B cell (primary cell): ENCODE measurements around the gene LRBA. TPM values are rescaled to one million over a fixed set of nuclear protein-coding genes. Genes with fewer than 3 reads are reported as not detected.

Source experiments
- ATAC-seq: fragments of 200-7000 bp; cut with Tn5 transposase; one replicate; pipeline ENCODE4 v1.10.0; 2021; ENCODE audit warnings: low read depth, mild to moderate bottlenecking, moderate number of reproducible peaks, moderate library complexity
- CTCF ChIA-PET: fragments of 350-600 bp; sonication (Branson Sonifier 250); formaldehyde crosslinking; loops from one replicate; lab custom pipeline; 2021; ENCODE audit warnings: antibody characterized with exemption, inconsistent platforms; lab: Charles Lee
- POLR2A ChIA-PET: fragments of 350-600 bp; sonication (Branson Sonifier 250); formaldehyde crosslinking; loops from one replicate; lab custom pipeline; 2021; ENCODE audit warnings: antibody characterized with exemption; lab: Charles Lee
- DNase-seq: peaks from one replicate; pipeline ENCODE4 v3.0.0; 2013
- H2AFZ ChIP-seq: 2 replicates; pipeline ENCODE4 v1.6.1; 2012; ENCODE audit warnings: mild to moderate bottlenecking, low read depth, low read length; ENCODE audit not compliant: insufficient read depth, poor library complexity, severe bottlenecking
- H3K27ac ChIP-seq, 2 donors: 1 replicate in 1 of 2; 2 replicates in 1 of 2; pipeline ENCODE4 v1.5.1; 2012 to 2013; ENCODE audit warnings: low read length in 2 of 2, mild to moderate bottlenecking in 2 of 2, moderate library complexity in 1 of 2
- H3K27me3 ChIP-seq, 4 experiments: fragments of 200-600 bp in 1 of 4; sonication (generic) in 1 of 4; replicated peaks in 1 of 4; 1 replicate in 2 of 4; 2 replicates in 2 of 4; pipeline versions ENCODE4 v1.6.1 to v1.7.0; 2013 to 2016; ENCODE audit warnings: low read length in 3 of 4, mild to moderate bottlenecking in 2 of 4, mixed read lengths in 1 of 4, moderate library complexity in 1 of 4; ENCODE audit not compliant: insufficient read depth in 4 of 4, control insufficient read depth in 3 of 4; ENCODE audit errors: control extremely low read depth in 1 of 4
- H3K36me3 ChIP-seq, 2 experiments: replicated peaks in 1 of 2; 1 replicate in 1 of 2; 2 replicates in 1 of 2; pipeline versions ENCODE4 v1.6.1 to v1.7.1; 2013; ENCODE audit warnings: low read length in 1 of 2; ENCODE audit not compliant: insufficient read depth in 2 of 2, control insufficient read depth in 1 of 2; ENCODE audit errors: control extremely low read depth in 1 of 2, extremely low read depth in 1 of 2
- H3K4me1 ChIP-seq, 2 donors: fragments of 200-600 bp in 1 of 2; sonication (generic) in 1 of 2; 1 replicate in 1 of 2; 2 replicates in 1 of 2; pipeline versions ENCODE4 v1.5.1 to v1.6.1; 2013 to 2017; ENCODE audit warnings: low read length in 2 of 2; ENCODE audit not compliant: control insufficient read depth in 2 of 2, insufficient read depth in 2 of 2
- H3K4me2 ChIP-seq: replicated peaks from 2 replicates; pipeline ENCODE3; 2012; ENCODE audit warnings: mild to moderate bottlenecking, low read depth, low read length; ENCODE audit not compliant: poor library complexity, severe bottlenecking
- H3K4me3 ChIP-seq, 5 experiments: fragments of 200-600 bp in 1 of 5; sonication (generic) in 1 of 5; 1 replicate in 3 of 5; 2 replicates in 2 of 5; pipeline versions ENCODE4 v1.5.1 to v1.7.0; 2011 to 2016; ENCODE audit warnings: low read length in 4 of 5, mild to moderate bottlenecking in 4 of 5, low read depth in 2 of 5, control low read depth in 1 of 5, moderate library complexity in 1 of 5; ENCODE audit not compliant: insufficient read depth in 1 of 5; ENCODE audit errors: control extremely low read depth in 1 of 5, extremely low read depth in 1 of 5
- H3K79me2 ChIP-seq: fragments of 200-600 bp; sonication (generic); one replicate; pipeline ENCODE4 v1.6.0; 2016; ENCODE audit warnings: low read length; ENCODE audit not compliant: control insufficient read depth, insufficient read depth
- H3K9ac ChIP-seq: fragments of 200-600 bp; sonication (generic); 2 replicates; pipeline ENCODE4 v1.6.1; 2017; ENCODE audit warnings: mild to moderate bottlenecking, low read length, moderate library complexity
- H3K9me3 ChIP-seq, 3 donors: one replicate each; pipeline versions ENCODE4 v1.6.1 to v1.7.1; 2013; ENCODE audit warnings: low read length in 2 of 3; ENCODE audit not compliant: control insufficient read depth in 2 of 3, insufficient read depth in 1 of 3; ENCODE audit errors: control extremely low read depth in 1 of 3
- H4K20me1 ChIP-seq: 2 replicates; pipeline ENCODE4 v1.6.0; 2012; ENCODE audit warnings: mild to moderate bottlenecking, low read length; ENCODE audit not compliant: insufficient read depth, control insufficient read depth, poor library complexity, severe bottlenecking
- H3K27ac Mint-ChIP-seq: one replicate; pipeline ENCODE4 v1.8.0; 2021; ENCODE audit warnings: mixed read lengths
- H3K27me3 Mint-ChIP-seq: one replicate; pipeline ENCODE4 v1.8.0; 2021; ENCODE audit warnings: mixed read lengths
- H3K4me1 Mint-ChIP-seq: one replicate; pipeline ENCODE4 v1.8.0; 2021; ENCODE audit warnings: mixed read lengths
- H3K4me3 Mint-ChIP-seq: one replicate; pipeline ENCODE4 v1.8.0; 2021; ENCODE audit warnings: mixed read lengths
- H3K9me3 Mint-ChIP-seq: one replicate; pipeline ENCODE4 v1.8.0; 2022; ENCODE audit warnings: mixed read lengths; ENCODE audit not compliant: insufficient read depth
- EZH2 ChIP-seq: IDR thresholded peaks from 2 replicates; pipeline ENCODE4 v1.6.1; 2012; ENCODE audit warnings: borderline replicate concordance, low read depth, mild to moderate bottlenecking, moderate library complexity, low read length; ENCODE audit not compliant: insufficient read depth, poor library complexity, severe bottlenecking
- WGBS: methylation state at CpG from one replicate; pipeline ENCODE4 v1.1.5; 2013; ENCODE audit warnings: missing lambda C conversion rate; ENCODE audit not compliant: insufficient coverage; 5-methylcytosine and 5-hydroxymethylcytosine counted together
- intact Hi-C: fragments of 100-400 bp; cut with micrococcal nuclease; formaldehyde crosslinking; loops from one replicate; pipeline ENCODE4 v1.10.0; 2022
- polyA plus RNA-seq: library from polyadenylated mRNA; depleted of rRNA; stranded (reverse); fragments of >200 nt; gene quantifications from 2 replicates; pipeline ENCODE4 v1.2.3, GENCODE V29; 2012
- total RNA-seq, 2 donors: library from RNA; stranded (reverse); fragments of 120-200 nt in 1 of 2; gene quantifications; 1 replicate in 1 of 2; 2 replicates in 1 of 2; pipeline versions ENCODE4 v1.2.3 to v1.2.4, GENCODE V29; 2013 to 2022
- TF ChIP-seq, protein P1 (sequence below): fragments of 200-600 bp; IDR thresholded peaks from one replicate; pipeline ENCODE4 v1.8.0; 2022; ENCODE audit warnings: antibody characterized with exemption, mild to moderate bottlenecking

The LRBA gene
- total and polyA plus RNA-seq, 2 donors (not counting 1 experiment from before 2014, with no cell fraction given) = 17.5 to 86.7 TPM

DNA sequence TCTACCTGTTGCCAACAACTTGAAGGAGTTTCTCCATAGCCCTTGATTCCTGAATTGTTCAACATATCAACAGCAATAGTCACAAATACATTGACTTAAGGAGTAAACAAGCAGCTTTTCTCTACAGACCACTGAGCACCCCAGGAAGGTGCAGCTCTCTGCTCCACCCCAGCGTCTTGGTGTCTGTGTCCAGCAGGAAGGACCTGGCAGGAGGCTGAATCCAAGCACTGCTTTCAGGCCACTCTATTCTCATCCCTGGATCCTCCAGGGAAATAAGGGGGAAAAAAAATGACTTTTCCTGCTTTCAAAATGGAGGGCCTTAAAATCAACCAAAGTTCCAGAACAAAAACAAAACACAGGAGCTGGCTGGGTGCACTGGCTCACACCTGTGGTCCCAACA lies 593.5 kb downstream of the LRBA start:
- H3K9ac ChIP-seq = no peak overlapping the region
- H3K27me3 Mint-ChIP-seq = no peaks in the 10 kb centered on the region
- 88% methylated on average over 1 of the region's 1 CpG for WGBS
- H3K9me3 ChIP-seq = no peaks in the 10 kb centered on the region
- H3K4me1 ChIP-seq = no peaks in the 10 kb centered on the region
- TF ChIP-seq, protein P1, sequence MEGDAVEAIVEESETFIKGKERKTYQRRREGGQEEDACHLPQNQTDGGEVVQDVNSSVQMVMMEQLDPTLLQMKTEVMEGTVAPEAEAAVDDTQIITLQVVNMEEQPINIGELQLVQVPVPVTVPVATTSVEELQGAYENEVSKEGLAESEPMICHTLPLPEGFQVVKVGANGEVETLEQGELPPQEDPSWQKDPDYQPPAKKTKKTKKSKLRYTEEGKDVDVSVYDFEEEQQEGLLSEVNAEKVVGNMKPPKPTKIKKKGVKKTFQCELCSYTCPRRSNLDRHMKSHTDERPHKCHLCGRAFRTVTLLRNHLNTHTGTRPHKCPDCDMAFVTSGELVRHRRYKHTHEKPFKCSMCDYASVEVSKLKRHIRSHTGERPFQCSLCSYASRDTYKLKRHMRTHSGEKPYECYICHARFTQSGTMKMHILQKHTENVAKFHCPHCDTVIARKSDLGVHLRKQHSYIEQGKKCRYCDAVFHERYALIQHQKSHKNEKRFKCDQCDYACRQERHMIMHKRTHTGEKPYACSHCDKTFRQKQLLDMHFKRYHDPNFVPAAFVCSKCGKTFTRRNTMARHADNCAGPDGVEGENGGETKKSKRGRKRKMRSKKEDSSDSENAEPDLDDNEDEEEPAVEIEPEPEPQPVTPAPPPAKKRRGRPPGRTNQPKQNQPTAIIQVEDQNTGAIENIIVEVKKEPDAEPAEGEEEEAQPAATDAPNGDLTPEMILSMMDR = no peak
- no peak for TF ChIP-seq EZH2
- H3K79me2 ChIP-seq = no peaks in the 10 kb centered on the region
- H3K4me3 Mint-ChIP-seq = no peak overlapping the region
- no peak overlapping the region for H3K4me2 ChIP-seq
- no peaks in the 10 kb centered on the region for H3K4me1 Mint-ChIP-seq
- no peaks in the 10 kb centered on the region for H4K20me1 ChIP-seq
- intact Hi-C loops = no loop called here
- no peak overlapping the region for H2AFZ ChIP-seq
- ChIA-PET CTCF (no interaction called here), POLR2A (no interaction called here)
- H3K27me3 ChIP-seq = no peaks in the 10 kb centered on the region
- no peak overlapping the region for H3K4me3 ChIP-seq
- H3K27ac ChIP-seq = no peak overlapping the region
- H3K27ac Mint-ChIP-seq = no peak overlapping the region
- ATAC-seq (no peak), DNase-seq (no peak)
- no peaks in the 10 kb centered on the region for H3K9me3 Mint-ChIP-seq
- peaks cover 2 to 4% of the 10 kb centered on the region in 2 experiments for H3K36me3 ChIP-seq

DNA sequence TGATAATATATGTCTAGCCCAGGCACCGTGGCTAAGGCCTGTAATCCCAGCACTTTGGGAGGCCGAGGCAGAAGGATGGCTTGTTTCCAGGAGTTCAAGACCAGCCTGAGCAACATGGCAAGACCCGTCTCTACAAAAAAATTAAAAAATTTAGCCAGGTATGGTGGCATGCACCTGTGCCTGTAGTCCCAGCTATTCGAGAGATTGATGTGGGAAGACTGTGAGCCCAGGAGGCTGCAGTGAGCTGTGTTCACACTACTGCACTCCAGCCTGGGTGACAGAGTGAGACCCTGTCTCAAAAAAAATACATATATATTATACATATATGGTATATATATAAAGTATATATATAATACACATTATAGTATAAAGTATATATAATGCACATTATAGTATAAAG lies 595.1 kb downstream of the LRBA start:
- TF ChIP-seq EZH2 = no peak
- TF ChIP-seq, protein P1 = no peak
- POLR2A ChIA-PET = no interaction called here
- ATAC-seq (no peak), DNase-seq (no peak)
- Mint-ChIP-seq H3K4me1 (no peaks in the 10 kb centered on the region), H3K27ac (no peak overlapping the region), H3K9me3 (no peaks in the 10 kb centered on the region), H3K27me3 (no peaks in the 10 kb centered on the region), H3K4me3 (no peak overlapping the region)
- no peaks in the 10 kb centered on the region for H3K9me3 ChIP-seq
- H3K9ac ChIP-seq = no peak overlapping the region
- H3K27ac ChIP-seq = no peak overlapping the region
- H2AFZ ChIP-seq = no peak overlapping the region
- no peaks in the 10 kb centered on the region for H3K79me2 ChIP-seq
- intact Hi-C loops = no loop called here
- H3K4me2 ChIP-seq = no peak overlapping the region
- H3K27me3 ChIP-seq = no peaks in the 10 kb centered on the region
- H3K4me3 ChIP-seq = no peak overlapping the region
- no peaks in the 10 kb centered on the region for H4K20me1 ChIP-seq
- CTCF ChIA-PET = no interaction called here
- peaks cover 0 to 4% of the 10 kb centered on the region in 2 experiments for H3K36me3 ChIP-seq
- H3K4me1 ChIP-seq = no peaks in the 10 kb centered on the region
- 100% methylated on average over 3 of the region's 4 CpGs for WGBS
